SK-N-SH (cell line): ENCODE results near the gene VPS11.

Source experiments
- EP300 ChIP-seq, 2 experiments: IDR thresholded peaks; 2 replicates each; pipeline versions ENCODE4 v1.4.0 to v1.6.1; 2012; ENCODE audit warnings: borderline replicate concordance in 1 of 2, low read depth in 1 of 2, low read length in 1 of 2
- EZH2phosphoT487 ChIP-seq: fragments of 200-600 bp; sonication (generic); IDR thresholded peaks from 2 replicates; pipeline ENCODE4 v1.6.1; 2017; ENCODE audit warnings: low read depth, mixed run types, mild to moderate bottlenecking, antibody characterized with exemption, moderate library complexity, borderline replicate concordance
- FOXJ3 ChIP-seq: sonication (generic); formaldehyde crosslinking; IDR thresholded peaks from 2 replicates; pipeline ENCODE4 v1.5.1; 2020; ENCODE audit warnings: mild to moderate bottlenecking, missing genetic modification reagents
- FOXM1 ChIP-seq: IDR thresholded peaks from 2 replicates; pipeline ENCODE4 v1.4.0; 2012; ENCODE audit warnings: low read depth, mild to moderate bottlenecking
- POLR2AphosphoS5 ChIP-seq: IDR thresholded peaks from 2 replicates; pipeline ENCODE4 v1.6.1; 2012; ENCODE audit warnings: low read depth, low read length
- RAD21 ChIP-seq: IDR thresholded peaks from 2 replicates; pipeline ENCODE4 v1.6.1; 2012; ENCODE audit warnings: mild to moderate bottlenecking, low read length
- RFX5 ChIP-seq: IDR thresholded peaks from 2 replicates; pipeline ENCODE4 v1.6.1; 2012; ENCODE audit warnings: mild to moderate bottlenecking, improper control_type of control experiment, low read length
- SMC3 ChIP-seq: IDR thresholded peaks from 2 replicates; pipeline ENCODE4 v1.6.1; 2012; ENCODE audit warnings: low read depth, low read length, improper control_type of control experiment
- TEAD4 ChIP-seq: IDR thresholded peaks from 2 replicates; pipeline ENCODE4 v1.4.0; 2012; ENCODE audit warnings: mild to moderate bottlenecking, borderline replicate concordance; ENCODE audit not compliant: insufficient read depth
- TF ChIP-seq, protein P1 (sequence below): fragments of 200-600 bp; sonication (generic); IDR thresholded peaks from 2 replicates; pipeline ENCODE4 v1.6.1; 2017; ENCODE audit warnings: antibody characterized with exemption, mild to moderate bottlenecking, moderate library complexity
- TF ChIP-seq, protein P2 (sequence below): IDR thresholded peaks from 2 replicates; pipeline ENCODE4 v1.4.0; 2012; ENCODE audit warnings: low read depth
- TF ChIP-seq, protein P3 (sequence below): IDR thresholded peaks from 2 replicates; pipeline ENCODE4; 2012
- TF ChIP-seq, protein P4 (sequence below): fragments of 150-350 bp; IDR thresholded peaks from 2 replicates; pipeline ENCODE4 v1.6.1; 2017; ENCODE audit warnings: antibody characterized with exemption, low read length, low read depth, borderline replicate concordance
- TF ChIP-seq, protein P5 (sequence below): IDR thresholded peaks from 2 replicates; pipeline ENCODE4 v1.6.1; 2012; ENCODE audit warnings: mild to moderate bottlenecking, low read depth, low read length, moderate library complexity

DNA sequence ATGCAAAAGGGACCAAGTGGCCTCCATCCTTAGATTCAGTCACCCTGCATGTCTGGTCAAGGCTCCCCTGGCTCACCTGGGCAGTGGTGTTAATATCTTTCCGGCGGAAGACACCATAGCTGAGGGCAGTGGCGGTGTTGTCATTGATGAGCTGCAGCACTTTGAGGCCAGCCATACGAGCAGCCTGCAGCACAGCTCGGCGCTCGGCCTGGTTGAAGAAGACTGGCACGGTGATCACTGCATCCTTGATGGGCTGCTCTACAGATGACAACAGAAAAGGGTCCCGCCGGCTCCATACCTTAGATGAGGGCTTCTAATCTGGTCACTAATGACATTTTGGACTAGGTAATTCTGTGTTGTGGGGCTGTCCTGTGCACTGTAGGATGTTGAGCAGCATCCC lies 13.2 kb upstream of the VPS11 start:
- TF ChIP-seq EZH2phosphoT487 (no peak), RAD21 (no peak), FOXJ3 (CRISPR knock-in tag) (no peak), FOXM1 (no peak), POLR2AphosphoS5 (no peak), EP300 (IDR thresholded peaks at IDR 0.05; ENCODE audit: borderline replicate concordance in 1 of 2, low read depth in 1 of 2, low read length in 1 of 2) (no peak), TEAD4 (no peak), RFX5 (no peak), SMC3 (no peak)
- TF ChIP-seq, protein P1, sequence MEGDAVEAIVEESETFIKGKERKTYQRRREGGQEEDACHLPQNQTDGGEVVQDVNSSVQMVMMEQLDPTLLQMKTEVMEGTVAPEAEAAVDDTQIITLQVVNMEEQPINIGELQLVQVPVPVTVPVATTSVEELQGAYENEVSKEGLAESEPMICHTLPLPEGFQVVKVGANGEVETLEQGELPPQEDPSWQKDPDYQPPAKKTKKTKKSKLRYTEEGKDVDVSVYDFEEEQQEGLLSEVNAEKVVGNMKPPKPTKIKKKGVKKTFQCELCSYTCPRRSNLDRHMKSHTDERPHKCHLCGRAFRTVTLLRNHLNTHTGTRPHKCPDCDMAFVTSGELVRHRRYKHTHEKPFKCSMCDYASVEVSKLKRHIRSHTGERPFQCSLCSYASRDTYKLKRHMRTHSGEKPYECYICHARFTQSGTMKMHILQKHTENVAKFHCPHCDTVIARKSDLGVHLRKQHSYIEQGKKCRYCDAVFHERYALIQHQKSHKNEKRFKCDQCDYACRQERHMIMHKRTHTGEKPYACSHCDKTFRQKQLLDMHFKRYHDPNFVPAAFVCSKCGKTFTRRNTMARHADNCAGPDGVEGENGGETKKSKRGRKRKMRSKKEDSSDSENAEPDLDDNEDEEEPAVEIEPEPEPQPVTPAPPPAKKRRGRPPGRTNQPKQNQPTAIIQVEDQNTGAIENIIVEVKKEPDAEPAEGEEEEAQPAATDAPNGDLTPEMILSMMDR = no peak
- TF ChIP-seq, protein P2, sequence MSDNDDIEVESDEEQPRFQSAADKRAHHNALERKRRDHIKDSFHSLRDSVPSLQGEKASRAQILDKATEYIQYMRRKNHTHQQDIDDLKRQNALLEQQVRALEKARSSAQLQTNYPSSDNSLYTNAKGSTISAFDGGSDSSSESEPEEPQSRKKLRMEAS = no peak
- TF ChIP-seq, protein P3, sequence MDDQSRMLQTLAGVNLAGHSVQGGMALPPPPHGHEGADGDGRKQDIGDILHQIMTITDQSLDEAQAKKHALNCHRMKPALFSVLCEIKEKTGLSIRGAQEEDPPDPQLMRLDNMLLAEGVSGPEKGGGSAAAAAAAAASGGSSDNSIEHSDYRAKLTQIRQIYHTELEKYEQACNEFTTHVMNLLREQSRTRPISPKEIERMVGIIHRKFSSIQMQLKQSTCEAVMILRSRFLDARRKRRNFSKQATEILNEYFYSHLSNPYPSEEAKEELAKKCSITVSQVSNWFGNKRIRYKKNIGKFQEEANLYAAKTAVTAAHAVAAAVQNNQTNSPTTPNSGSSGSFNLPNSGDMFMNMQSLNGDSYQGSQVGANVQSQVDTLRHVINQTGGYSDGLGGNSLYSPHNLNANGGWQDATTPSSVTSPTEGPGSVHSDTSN = no peak
- TF ChIP-seq, protein P4, sequence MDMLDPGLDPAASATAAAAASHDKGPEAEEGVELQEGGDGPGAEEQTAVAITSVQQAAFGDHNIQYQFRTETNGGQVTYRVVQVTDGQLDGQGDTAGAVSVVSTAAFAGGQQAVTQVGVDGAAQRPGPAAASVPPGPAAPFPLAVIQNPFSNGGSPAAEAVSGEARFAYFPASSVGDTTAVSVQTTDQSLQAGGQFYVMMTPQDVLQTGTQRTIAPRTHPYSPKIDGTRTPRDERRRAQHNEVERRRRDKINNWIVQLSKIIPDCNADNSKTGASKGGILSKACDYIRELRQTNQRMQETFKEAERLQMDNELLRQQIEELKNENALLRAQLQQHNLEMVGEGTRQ = no peak
- TF ChIP-seq, protein P5, sequence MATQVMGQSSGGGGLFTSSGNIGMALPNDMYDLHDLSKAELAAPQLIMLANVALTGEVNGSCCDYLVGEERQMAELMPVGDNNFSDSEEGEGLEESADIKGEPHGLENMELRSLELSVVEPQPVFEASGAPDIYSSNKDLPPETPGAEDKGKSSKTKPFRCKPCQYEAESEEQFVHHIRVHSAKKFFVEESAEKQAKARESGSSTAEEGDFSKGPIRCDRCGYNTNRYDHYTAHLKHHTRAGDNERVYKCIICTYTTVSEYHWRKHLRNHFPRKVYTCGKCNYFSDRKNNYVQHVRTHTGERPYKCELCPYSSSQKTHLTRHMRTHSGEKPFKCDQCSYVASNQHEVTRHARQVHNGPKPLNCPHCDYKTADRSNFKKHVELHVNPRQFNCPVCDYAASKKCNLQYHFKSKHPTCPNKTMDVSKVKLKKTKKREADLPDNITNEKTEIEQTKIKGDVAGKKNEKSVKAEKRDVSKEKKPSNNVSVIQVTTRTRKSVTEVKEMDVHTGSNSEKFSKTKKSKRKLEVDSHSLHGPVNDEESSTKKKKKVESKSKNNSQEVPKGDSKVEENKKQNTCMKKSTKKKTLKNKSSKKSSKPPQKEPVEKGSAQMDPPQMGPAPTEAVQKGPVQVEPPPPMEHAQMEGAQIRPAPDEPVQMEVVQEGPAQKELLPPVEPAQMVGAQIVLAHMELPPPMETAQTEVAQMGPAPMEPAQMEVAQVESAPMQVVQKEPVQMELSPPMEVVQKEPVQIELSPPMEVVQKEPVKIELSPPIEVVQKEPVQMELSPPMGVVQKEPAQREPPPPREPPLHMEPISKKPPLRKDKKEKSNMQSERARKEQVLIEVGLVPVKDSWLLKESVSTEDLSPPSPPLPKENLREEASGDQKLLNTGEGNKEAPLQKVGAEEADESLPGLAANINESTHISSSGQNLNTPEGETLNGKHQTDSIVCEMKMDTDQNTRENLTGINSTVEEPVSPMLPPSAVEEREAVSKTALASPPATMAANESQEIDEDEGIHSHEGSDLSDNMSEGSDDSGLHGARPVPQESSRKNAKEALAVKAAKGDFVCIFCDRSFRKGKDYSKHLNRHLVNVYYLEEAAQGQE = no peak
